ENCODE data around the gene CD300A.

Gene CD300A

DNA sequence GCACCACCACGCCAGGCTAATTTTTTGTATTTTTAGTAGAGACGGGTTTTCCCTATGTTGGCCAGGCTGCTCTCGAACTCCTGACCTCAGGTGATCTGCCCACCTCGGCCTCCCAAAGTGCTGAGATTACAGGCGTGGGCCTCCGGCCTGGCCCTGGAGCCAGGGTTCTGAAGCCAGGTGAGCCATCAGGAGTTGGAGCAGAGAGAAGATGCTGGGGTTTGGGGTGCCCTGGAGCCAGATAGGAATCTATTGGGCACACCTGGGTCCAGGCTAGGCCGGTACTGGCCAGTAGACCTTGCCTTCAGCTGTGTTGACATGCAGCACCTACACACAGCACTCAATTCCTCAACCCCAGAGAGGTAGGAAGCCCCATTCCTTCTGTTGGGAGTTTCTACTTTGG is 5.4 kb upstream of the CD300A start:
- no peak overlapping the region for H3K4me3 ChIP-seq (ENCODE audit: low read depth, low read length)
- TF ChIP-seq, protein P1, sequence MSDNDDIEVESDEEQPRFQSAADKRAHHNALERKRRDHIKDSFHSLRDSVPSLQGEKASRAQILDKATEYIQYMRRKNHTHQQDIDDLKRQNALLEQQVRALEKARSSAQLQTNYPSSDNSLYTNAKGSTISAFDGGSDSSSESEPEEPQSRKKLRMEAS (IDR thresholded peaks at IDR 0.05; ENCODE audit: low read depth, low read length): no peak
- no peak for DNase-seq (ENCODE audit: low read depth)

DNA sequence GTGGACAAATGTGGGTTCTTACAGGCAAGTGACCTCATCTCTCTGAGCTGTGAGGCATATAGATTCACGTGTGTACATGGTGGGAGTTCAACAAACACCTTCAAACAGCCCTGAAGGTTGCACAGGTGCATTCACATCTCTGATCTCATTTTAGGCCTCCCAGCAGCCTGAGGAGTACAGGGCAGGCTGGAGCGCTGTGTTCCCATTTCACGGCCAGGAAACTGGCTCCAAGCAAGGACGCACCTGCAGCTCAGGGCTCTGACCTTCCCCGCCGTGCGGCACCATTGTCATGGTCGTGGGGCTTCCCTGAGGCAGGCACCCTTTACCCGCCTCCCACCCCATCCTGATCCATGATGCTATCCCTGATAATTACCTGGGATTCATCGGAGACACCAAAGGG is 4.8 kb upstream of the CD300A start:
- no peak overlapping the region for H3K4me3 ChIP-seq (ENCODE audit: low read depth, low read length)
- TF ChIP-seq POLR2A (IDR thresholded peaks at IDR 0.05; ENCODE audit: extremely low read depth, insufficient read length): no peak
- TF ChIP-seq, protein P2, sequence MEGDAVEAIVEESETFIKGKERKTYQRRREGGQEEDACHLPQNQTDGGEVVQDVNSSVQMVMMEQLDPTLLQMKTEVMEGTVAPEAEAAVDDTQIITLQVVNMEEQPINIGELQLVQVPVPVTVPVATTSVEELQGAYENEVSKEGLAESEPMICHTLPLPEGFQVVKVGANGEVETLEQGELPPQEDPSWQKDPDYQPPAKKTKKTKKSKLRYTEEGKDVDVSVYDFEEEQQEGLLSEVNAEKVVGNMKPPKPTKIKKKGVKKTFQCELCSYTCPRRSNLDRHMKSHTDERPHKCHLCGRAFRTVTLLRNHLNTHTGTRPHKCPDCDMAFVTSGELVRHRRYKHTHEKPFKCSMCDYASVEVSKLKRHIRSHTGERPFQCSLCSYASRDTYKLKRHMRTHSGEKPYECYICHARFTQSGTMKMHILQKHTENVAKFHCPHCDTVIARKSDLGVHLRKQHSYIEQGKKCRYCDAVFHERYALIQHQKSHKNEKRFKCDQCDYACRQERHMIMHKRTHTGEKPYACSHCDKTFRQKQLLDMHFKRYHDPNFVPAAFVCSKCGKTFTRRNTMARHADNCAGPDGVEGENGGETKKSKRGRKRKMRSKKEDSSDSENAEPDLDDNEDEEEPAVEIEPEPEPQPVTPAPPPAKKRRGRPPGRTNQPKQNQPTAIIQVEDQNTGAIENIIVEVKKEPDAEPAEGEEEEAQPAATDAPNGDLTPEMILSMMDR (IDR thresholded peaks at IDR 0.05; ENCODE audit: low read depth, low read length): no peak
- TF ChIP-seq, protein P1 (IDR thresholded peaks at IDR 0.05; ENCODE audit: low read depth, low read length): no peak
- TF ChIP-seq MYC (IDR thresholded peaks at IDR 0.05; ENCODE audit: low read depth, low read length): no peak
- no peak for DNase-seq (ENCODE audit: low read depth)

DNA sequence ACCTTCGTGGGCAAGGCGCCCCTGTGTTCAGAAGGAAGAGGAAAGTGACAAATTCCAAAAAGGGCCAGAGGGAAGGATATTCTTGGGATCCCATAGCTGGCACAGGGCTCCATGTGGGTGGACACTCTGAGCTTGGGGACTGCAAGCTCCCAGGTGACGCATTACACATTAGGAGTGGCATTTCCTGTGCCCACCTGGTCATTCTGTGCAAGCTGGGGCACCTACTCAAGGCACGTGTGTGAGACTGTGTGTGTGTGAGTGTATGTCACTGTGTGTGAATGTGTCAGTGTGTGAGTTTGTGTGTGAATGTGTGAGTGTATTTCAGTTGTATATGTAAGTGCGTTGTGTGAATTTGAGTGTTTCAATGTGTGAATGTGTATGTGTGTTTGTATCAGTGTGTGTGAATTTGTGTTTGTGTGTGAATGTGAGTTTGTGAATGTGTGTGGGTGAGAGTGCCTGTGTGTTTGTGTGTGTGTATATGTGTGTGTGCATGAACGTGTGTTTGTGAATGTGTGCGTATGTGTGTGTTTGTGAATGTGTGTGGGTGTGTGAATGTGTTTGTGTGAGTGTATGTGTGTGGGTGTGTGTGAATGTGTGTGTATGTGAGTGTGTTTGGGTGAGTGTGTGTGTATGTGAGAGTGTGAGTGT is 1.6 kb upstream of the CD300A start:
- DNase-seq (ENCODE audit: low read depth): no peak
- TF ChIP-seq POLR2A (IDR thresholded peaks at IDR 0.05; ENCODE audit: extremely low read depth, insufficient read length) (no peak), MYC (IDR thresholded peaks at IDR 0.05; ENCODE audit: low read depth, low read length) (no peak)
- TF ChIP-seq, protein P2 (IDR thresholded peaks at IDR 0.05; ENCODE audit: low read depth, low read length): no peak
- TF ChIP-seq, protein P1 (IDR thresholded peaks at IDR 0.05; ENCODE audit: low read depth, low read length): no peak
- H3K4me3 ChIP-seq (ENCODE audit: low read depth, low read length): no peak overlapping the region

DNA sequence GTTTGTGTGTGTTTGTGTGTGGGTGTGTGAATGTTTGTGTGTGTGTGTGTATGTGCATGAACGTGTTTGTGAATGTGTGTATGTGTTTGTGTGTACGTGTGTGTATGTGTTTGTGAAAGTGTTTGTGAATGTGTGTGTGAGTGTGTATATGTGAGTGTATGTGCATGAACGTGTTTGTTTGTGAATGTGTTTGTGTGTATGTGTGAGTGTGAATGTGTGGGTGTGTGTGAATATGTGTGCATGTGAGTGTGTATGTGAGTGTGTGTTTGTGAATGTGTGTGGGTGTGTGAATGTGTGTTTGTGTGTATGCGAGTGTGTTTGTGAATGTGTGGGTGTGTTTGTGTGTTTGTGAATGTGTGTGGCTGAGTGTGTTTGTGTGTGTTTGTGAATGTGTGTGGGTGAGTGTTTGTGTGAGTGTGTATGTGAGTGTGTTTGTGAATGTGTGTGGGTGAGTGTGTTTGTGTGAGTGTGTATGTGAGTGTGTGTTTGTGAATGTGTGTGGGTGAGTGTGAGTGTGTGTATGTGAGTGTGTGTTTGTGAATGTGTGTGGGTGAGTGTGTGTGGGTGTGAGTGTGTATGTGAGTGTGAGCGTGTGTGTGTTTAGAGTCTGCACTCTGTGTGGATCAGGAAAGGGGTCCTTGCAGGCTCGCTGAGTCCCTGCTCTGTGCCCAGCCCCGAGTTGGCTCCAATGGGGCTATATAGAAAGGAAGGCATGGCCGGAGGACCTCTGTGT is 890 bp upstream of the CD300A start:
- TF ChIP-seq, protein P1 (IDR thresholded peaks at IDR 0.05; ENCODE audit: low read depth, low read length): no peak
- TF ChIP-seq POLR2A (IDR thresholded peaks at IDR 0.05; ENCODE audit: extremely low read depth, insufficient read length) (no peak), MYC (IDR thresholded peaks at IDR 0.05; ENCODE audit: low read depth, low read length) (no peak)
- TF ChIP-seq, protein P2 (IDR thresholded peaks at IDR 0.05; ENCODE audit: low read depth, low read length): no peak
- DNase-seq (ENCODE audit: low read depth): no peak
- H3K4me3 ChIP-seq (ENCODE audit: low read depth, low read length): no peak overlapping the region

DNA sequence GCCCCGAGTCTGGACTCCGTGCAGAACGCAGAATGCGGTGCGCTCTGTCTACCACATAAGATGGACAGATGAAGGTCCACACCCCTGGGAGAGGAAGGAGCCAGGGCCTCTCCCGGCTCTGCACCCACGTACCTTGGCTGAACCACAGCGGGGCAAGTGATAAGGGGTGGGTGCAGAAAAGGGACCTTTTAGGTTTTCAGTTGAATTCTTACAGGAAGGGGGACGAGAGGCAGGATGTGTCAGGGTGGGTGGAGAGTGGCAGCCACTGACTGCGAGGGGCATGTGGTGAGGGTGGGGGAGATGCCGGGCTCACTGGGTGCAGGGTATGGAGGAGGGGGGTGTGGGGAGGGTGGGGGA is 372 bp downstream of the CD300A start:
- no peak for DNase-seq (ENCODE audit: low read depth)
- TF ChIP-seq, protein P2 (IDR thresholded peaks at IDR 0.05; ENCODE audit: low read depth, low read length): no peak
- TF ChIP-seq POLR2A (IDR thresholded peaks at IDR 0.05; ENCODE audit: extremely low read depth, insufficient read length): no peak
- TF ChIP-seq, protein P1 (IDR thresholded peaks at IDR 0.05; ENCODE audit: low read depth, low read length): no peak
- TF ChIP-seq MYC (IDR thresholded peaks at IDR 0.05; ENCODE audit: low read depth, low read length): no peak
- H3K4me3 ChIP-seq (ENCODE audit: low read depth, low read length): peak overlapping the region; percentile 55

DNA sequence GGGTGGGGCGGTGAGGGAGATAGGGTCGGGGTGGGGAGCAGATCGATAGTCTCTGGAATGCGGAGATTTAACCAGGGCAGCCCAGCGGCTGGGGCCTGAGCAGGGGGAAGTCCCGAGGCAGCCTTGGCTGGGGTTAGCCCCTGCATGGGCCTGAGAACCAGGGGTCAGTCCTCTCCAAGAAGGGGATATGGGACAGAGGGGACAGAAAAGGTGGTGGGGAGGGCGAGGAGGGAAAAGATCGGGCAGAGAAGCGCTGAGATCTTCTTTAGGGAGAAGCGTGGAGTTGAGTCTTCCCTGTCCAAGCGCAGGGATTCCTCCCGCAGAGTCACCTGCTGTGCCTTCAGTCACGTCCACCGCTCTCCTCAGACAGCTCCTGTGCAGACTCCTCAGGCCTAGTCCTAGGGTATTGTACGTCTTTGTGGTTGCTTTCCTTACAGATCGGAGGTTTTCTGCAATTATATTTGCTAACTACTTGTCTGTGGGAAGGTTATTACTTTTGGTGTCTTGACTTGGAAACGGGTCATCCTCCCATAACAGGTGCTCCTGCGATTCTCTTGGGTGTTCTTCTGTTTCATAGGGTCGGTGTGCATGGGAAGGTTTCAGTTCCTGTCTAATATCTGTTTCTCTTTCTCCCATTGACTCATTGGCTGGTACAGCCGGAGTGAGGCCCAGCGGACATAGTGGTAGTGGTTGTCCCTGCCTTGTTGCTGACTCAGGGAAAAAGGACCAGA is 952 bp downstream of the CD300A start:
- peak overlapping the region; percentile 49 for H3K4me3 ChIP-seq (ENCODE audit: low read depth, low read length)
- TF ChIP-seq, protein P2 (IDR thresholded peaks at IDR 0.05; ENCODE audit: low read depth, low read length): no peak
- DNase-seq (ENCODE audit: low read depth): no peak

All from NB4 (cell line).